Prostate gland (tissue), 2 donors: ENCODE data around the gene CTPS2. TPM values are rescaled to one million over a fixed set of nuclear protein-coding genes. Genes with fewer than 3 reads are reported as not detected.

Experiments used
- DNase-seq: peaks from one replicate; pipeline ENCODE4 v3.0.0-alpha.2; 2019; ENCODE audit warnings: low spot score
- H3K27ac ChIP-seq, 2 donors: fragments of 200-600 bp; sonication (generic); 2 replicates each; pipeline ENCODE4 v1.5.1; 2017 to 2019
- H3K27me3 ChIP-seq: fragments of 200-600 bp; sonication (generic); replicated peaks from 2 replicates; pipeline ENCODE4 v1.5.1; 2019; ENCODE audit not compliant: insufficient read depth
- H3K36me3 ChIP-seq, 2 donors: fragments of 200-600 bp; sonication (generic); 1 replicate in 1 of 2; 2 replicates in 1 of 2; pipeline versions ENCODE4 v1.5.1 to v1.8.1; 2017 to 2019
- H3K4me1 ChIP-seq: fragments of 200-600 bp; sonication (generic); replicated peaks from 2 replicates; pipeline ENCODE4 v1.5.1; 2019
- H3K4me3 ChIP-seq, 2 donors: fragments of 200-600 bp; sonication (generic); 2 replicates each; pipeline ENCODE4 v1.5.1; 2017 to 2019
- H3K9me3 ChIP-seq: fragments of 200-600 bp; sonication (generic); 2 replicates; pipeline ENCODE4 v1.5.1; 2017
- CTCF ChIP-seq, 4 experiments: fragments of 200-600 bp in 2 of 4; fragments of 450-650 bp in 2 of 4; sonication (generic) in 2 of 4; IDR thresholded peaks; 1 replicate in 3 of 4; 2 replicates in 1 of 4; pipeline ENCODE4 v1.5.1; 2016 to 2019; ENCODE audit warnings: antibody characterized with exemption in 4 of 4, mild to moderate bottlenecking in 2 of 4, moderate library complexity in 2 of 4
- POLR2A ChIP-seq: fragments of 450-650 bp; IDR thresholded peaks from one replicate; pipeline ENCODE4 v1.6.1; 2016; ENCODE audit warnings: antibody characterized with exemption, mild to moderate bottlenecking
- POLR2AphosphoS5 ChIP-seq: sonication (generic); formaldehyde crosslinking; IDR thresholded peaks from one replicate; pipeline ENCODE4 v1.6.1; 2017; ENCODE audit warnings: antibody characterized with exemption
- WGBS: methylation state at CpG from one replicate; pipeline ENCODE4 v1.1.5; 2018; 5-methylcytosine and 5-hydroxymethylcytosine counted together
- intact Hi-C: fragments of 100-400 bp; cut with DNase I; formaldehyde crosslinking; loops from one replicate; pipeline ENCODE4 v1.14.2; 2022
- total RNA-seq, 2 donors: library from RNA; depleted of rRNA; stranded (reverse); fragments of >200 nt; gene quantifications; one replicate each; pipeline ENCODE4 v1.1.0, GENCODE V29; 2016

Gene CTPS2
- total RNA-seq, 2 donors from 2014 or later = 14.3 to 20.4 TPM

GRCh38 chrX:16695079-16695676 is 17.3 kb downstream of the CTPS2 start:
- intact Hi-C loops = no loop called here
- no peak for TF ChIP-seq POLR2AphosphoS5
- TF ChIP-seq CTCF (IDR thresholded peaks at IDR 0.05) = peak; percentile 3 to 61 (median 59)
- no peak for TF ChIP-seq POLR2A
- Histone ChIP-seq H3K27ac (no peak overlapping the region), H3K4me1 (no peaks in the 10 kb centered on the region), H3K27me3 (no peaks in the 10 kb centered on the region), H3K9me3 (no peaks in the 10 kb centered on the region), H3K36me3 (no peaks in the 10 kb centered on the region), H3K4me3 (no peak overlapping the region)
- DNase-seq = peak; percentile 32
- WGBS = 58% methylated on average over 10 of the region's 10 CpGs

DNA sequence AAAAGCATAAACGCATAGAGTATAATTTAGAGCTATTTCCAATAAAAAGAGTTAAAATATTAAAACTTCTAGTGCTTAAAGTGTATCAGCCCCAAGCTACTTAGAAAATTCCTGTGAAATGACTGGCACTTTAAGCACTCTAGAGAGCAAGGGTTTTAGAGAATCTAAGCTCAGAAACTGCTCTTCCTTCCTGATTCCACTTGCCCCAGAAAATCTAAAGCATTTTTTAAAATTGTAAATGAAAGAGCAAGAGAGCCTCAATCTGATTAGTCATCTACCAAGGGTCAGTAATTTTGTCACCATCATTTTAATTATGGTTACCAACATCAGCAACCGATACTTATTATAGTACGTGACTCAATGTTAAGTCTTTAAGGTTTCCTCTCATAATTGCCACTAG is 25.0 kb downstream of the CTPS2 start:
- H3K27ac ChIP-seq = no peak overlapping the region
- intact Hi-C loops = no loop called here
- 84% methylated on average over 3 of the region's 3 CpGs for WGBS
- H3K9me3 ChIP-seq = no peaks in the 10 kb centered on the region
- DNase-seq = no peak
- no peak overlapping the region for H3K4me3 ChIP-seq
- TF ChIP-seq POLR2A (no peak), POLR2AphosphoS5 (no peak)
- H3K4me1 ChIP-seq = no peaks in the 10 kb centered on the region
- no peaks in the 10 kb centered on the region for H3K36me3 ChIP-seq
- H3K27me3 ChIP-seq = no peaks in the 10 kb centered on the region

- no peak for DNase-seq
- 85% methylated on average over 7 of the region's 7 CpGs for WGBS
- Histone ChIP-seq H3K9me3 (no peaks in the 10 kb centered on the region), H3K27me3 (no peaks in the 10 kb centered on the region), H3K27ac (no peak overlapping the region), H3K4me1 (no peaks in the 10 kb centered on the region), H3K36me3 (no peaks in the 10 kb centered on the region), H3K4me3 (no peak overlapping the region)
- TF ChIP-seq POLR2A = no peak
- TF ChIP-seq POLR2AphosphoS5 = no peak
- TF ChIP-seq CTCF (IDR thresholded peaks at IDR 0.05) = no peak
- intact Hi-C loops = no loop called here
These were observed 29.3 kb downstream of the CTPS2 start for GRCh38 chrX:16683007-16683664.

DNA sequence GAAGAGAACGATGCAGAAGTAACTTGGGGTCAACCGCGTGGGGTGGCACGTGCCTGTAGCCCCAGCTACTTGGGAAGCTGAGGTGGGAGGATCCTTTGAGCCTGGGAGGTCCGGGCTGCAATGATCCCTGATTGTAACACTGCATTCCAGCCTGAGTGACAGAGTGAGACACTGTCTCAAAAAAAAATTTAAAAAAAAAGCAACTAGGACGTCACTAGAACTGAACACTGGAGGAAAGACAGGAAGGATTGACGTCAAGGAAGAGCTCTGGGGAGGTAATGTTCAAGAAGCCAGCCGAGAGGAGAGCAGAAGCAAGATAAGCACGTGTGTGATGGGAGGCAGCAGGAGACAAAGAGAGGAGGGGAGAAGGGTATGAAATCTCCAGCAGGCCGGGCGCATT is 33.8 kb downstream of the CTPS2 start:
- Histone ChIP-seq H3K4me3 (no peak overlapping the region), H3K27ac (no peak overlapping the region), H3K36me3 (no peaks in the 10 kb centered on the region), H3K9me3 (no peaks in the 10 kb centered on the region), H3K27me3 (no peaks in the 10 kb centered on the region), H3K4me1 (no peaks in the 10 kb centered on the region)
- no peak for TF ChIP-seq CTCF (IDR thresholded peaks at IDR 0.05)
- 77% methylated on average over 11 of the region's 11 CpGs for WGBS
- intact Hi-C loops = loop anchor here (10.0 kb wide), 1 partner anchor 244 kb away; no protein-coding TSS in a partner anchor
- no peak for DNase-seq

DNA sequence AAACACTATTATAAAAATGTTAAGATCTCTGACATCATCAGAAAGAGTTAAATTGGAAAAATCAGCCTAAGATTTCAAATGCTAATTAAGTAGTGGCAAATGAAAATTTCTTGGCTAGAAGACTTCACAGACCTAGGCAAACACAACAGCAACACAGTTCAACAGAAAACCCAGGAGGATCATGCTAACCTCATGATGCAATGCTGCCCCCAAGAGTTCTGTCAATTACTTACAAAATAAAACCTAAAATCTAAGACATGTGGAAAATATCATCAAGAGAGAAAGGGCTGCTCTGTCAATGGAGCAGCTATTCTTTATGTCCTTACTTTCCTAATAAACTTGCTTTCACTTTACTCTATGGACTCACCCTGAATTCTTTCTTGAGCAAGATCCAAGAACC is 41.5 kb downstream of the CTPS2 start:
- no peaks in the 10 kb centered on the region for H3K9me3 ChIP-seq
- no peak for DNase-seq
- H3K27ac ChIP-seq = no peak overlapping the region
- no peaks in the 10 kb centered on the region for H3K4me1 ChIP-seq
- no peaks in the 10 kb centered on the region for H3K36me3 ChIP-seq
- H3K4me3 ChIP-seq = no peak overlapping the region
- TF ChIP-seq POLR2AphosphoS5 (no peak), CTCF (IDR thresholded peaks at IDR 0.05) (peak in 1 of 4 experiments; percentile 14), POLR2A (no peak)
- H3K27me3 ChIP-seq = no peaks in the 10 kb centered on the region
- intact Hi-C loops = loop anchor here (10.0 kb wide), 1 partner anchor 236 kb away; no protein-coding TSS in a partner anchor
